Fibroblast of villous mesenchyme (primary cell): Measurements from ENCODE around the gene C14orf93. TPM values are rescaled to one million over a fixed set of nuclear protein-coding genes. Genes with fewer than 3 reads are reported as not detected.

ENCODE experiments used
- DNase-seq: peaks from one replicate; pipeline ENCODE4 v3.0.0-alpha.2; 2010; ENCODE audit warnings: low read depth
- H3K4me3 ChIP-seq: 2 replicates; pipeline ENCODE4 v1.5.1; 2011; ENCODE audit warnings: low read depth, mild to moderate bottlenecking, low read length
- CTCF ChIP-seq: IDR thresholded peaks from 2 replicates; pipeline ENCODE4 v1.5.1; 2012; ENCODE audit warnings: low read depth, mild to moderate bottlenecking, low read length; ENCODE audit not compliant: insufficient read depth
- total RNA-seq: library from RNA; depleted of rRNA; stranded (reverse); fragments of >200 nt; gene quantifications from 2 replicates; pipeline ENCODE4 v1.2.3, GENCODE V29; 2012

The C14orf93 gene
- total RNA-seq, 1 donor: 4.7 TPM

GRCh38 chr14:23035303-23036144, 25.6 kb upstream of the C14orf93 start:
- H3K4me3 ChIP-seq: peak overlapping the region; percentile 74
- DNase-seq: no peak
- TF ChIP-seq CTCF: no peak

DNA sequence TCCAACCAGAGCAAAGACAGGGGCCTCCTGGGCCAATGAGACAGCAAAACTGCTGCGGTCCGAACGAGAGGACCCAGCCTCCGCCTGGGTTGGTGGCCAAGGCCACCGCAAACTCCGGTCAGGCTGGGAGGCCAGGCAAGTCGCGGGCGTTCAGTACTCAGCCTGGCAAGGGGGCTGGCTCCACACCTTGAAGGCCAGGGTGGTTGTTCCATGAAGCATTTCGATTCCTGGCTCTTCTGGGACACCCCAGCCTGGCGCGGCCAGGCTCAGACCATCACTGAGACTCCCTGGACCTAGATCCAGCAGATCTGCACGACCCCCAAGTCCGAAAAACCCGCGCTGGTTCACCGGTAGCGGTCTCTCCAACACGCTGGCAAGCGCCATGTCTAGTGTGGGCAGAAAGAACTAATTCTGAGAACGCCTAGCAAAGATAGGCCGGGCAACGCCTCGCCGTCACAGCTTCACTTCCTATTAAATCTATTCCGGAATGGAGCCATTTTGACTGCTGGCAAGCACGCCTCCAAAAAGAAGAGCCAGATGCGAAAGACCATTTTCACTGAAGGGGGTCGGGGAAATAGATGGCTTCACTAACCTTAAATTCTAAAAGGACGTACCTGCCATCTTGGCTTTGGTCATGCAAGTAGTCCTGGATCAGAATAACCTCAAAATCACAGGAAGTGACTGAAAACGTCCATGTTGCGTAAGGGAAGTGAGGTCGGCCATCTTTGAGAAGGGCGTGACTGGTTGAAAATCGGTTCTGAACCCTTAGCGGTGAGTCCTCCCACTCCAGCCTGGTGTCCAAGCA, 24.8 kb upstream of the C14orf93 start, which contains the start of gene PSMB5:
Gene PSMB5 (minus strand): TSS at position 403 of the 805 bp plus-strand sequence. CDS start 19 bp downstream, at position 384.
- TF ChIP-seq CTCF: no peak
- DNase-seq: peak; percentile 96
- H3K4me3 ChIP-seq: peak within 1 kb of the TSS; percentile 74

- peak overlapping the region; percentile 74 for H3K4me3 ChIP-seq
- TF ChIP-seq CTCF: no peak
- DNase-seq: no peak
Measured at GRCh38 chr14:23033801-23034497, 24.0 kb upstream of the C14orf93 start.

DNA sequence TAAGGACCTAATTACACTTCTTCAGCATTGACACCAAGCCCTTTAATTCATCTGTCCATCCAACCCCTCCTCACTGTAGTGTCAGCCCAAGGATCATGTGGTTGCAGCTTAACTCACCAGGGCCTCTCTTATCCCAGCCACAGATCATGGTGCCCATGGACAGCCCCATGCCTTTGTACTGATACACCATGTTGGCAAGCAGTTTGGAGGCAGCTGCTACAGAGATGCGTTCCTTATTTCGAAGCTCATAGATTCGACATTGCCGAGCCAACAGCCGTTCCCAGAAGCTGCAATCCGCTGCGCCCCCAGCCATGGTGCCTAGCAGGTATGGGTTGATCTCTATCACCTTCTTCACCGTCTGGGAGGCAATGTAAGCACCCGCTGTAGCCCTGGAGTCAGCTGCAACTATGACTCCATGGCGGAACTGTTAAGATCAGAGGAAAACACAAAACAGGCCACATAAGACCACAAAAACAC, 23.3 kb upstream of the C14orf93 start:
- H3K4me3 ChIP-seq: peak overlapping the region; percentile 74
- no peak for TF ChIP-seq CTCF
- no peak for DNase-seq

DNA sequence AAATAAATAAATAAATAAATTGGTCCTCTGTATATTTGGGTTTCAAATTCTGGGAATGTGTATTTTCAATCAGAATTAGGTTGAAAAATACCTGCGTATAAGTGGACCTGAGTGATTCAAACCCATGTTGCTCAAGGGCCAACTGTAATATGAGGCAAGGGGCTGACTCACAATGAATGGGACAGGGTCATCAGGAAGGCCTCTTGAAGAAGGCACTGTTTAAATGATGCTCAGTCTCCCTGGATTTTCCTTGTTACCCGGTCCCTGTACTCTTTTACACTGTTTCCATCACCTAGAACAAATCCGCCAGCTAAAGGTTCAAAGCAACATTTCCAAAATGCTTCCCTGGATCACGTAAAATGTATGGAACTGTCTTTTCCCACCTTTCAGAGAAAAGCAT, 21.0 kb upstream of the C14orf93 start:
- no peak for DNase-seq
- no peak overlapping the region for H3K4me3 ChIP-seq
- no peak for TF ChIP-seq CTCF

DNA sequence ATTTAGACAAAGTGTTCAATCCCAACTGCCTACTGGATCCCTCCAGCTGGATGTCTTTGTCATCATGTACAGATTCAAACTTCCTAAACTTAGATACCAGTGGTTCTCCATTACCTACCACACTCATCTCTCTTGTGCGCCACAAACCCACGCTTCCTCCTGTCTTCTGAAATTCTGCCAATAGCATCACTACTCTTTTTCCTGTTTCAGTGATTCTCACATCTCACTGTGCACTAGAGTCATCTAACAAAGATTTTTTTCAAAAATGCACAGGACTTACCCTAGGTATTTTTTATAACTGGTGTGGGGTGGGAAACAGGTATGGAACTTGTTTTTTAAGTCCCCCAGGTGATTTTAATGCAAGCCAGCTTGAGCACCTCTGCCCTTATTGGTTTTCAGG, 18.9 kb upstream of the C14orf93 start:
- no peak for DNase-seq
- TF ChIP-seq CTCF: no peak
- H3K4me3 ChIP-seq: no peak overlapping the region
